DOHH2 (cell line): ENCODE measurements around the gene CIT.

Experiments
- CTCF ChIP-seq: fragments of 200-600 bp; sonication (generic); IDR thresholded peaks from one replicate; pipeline ENCODE4 v1.5.1; 2014; ENCODE audit warnings: antibody characterized with exemption, mild to moderate bottlenecking, low read depth, low read length; ENCODE audit not compliant: poor library complexity, severe bottlenecking
- EZH2phosphoT487 ChIP-seq: fragments of 200-600 bp; sonication (generic); IDR thresholded peaks from 2 replicates; pipeline ENCODE4 v1.6.1; 2017; ENCODE audit warnings: borderline replicate concordance, mild to moderate bottlenecking, antibody characterized with exemption, low read length, moderate library complexity, mixed read lengths

- TF ChIP-seq CTCF (no peak), EZH2phosphoT487 (no peak)
Measured at GRCh38 chr12:119691202-119691810, 185.8 kb downstream of the CIT start.
